ENCODE results near the gene CUX1.

- TF ChIP-seq GABPA (IDR thresholded peaks at IDR 0.05; ENCODE audit: low read depth) = no peak
- TF ChIP-seq CTCF (IDR thresholded peaks at IDR 0.05; ENCODE audit: insufficient read depth, low read length) = no peak
- no peak for TF ChIP-seq POLR2AphosphoS5 (IDR thresholded peaks at IDR 0.05; ENCODE audit: low read depth)
- TF ChIP-seq REST (IDR thresholded peaks at IDR 0.05; ENCODE audit: insufficient replicate concordance, low read depth) = no peak
- no peak for TF ChIP-seq SPI1 (IDR thresholded peaks at IDR 0.05; ENCODE audit: borderline replicate concordance, low read depth)
These were observed 427.2 kb downstream of the CUX1 start for GRCh38 chr7:102244601-102245000.

Data from HL-60 (cell line).